ENCODE data around the gene KMT2C.

The KMT2C gene

DNA sequence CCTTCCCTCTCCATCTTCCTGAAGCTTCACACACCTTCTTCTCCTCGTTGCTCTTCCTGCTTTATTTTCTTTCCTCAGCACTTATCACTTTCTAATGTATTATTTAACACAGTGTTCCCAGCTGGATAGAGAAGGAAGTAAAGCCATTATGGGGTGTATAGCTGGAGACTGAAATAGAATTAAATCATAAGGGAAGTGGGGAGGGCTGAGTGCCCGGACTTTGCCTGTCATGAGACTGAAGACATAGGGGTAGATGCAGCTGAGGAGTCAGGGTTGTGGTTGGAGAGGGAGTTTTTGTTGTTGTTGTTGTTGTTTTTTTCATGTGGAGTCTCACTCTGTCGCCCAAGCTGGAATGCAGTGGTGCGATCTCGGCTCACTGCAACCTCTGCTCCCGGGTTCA, 345.1 kb downstream of the KMT2C start:
- DNase-seq = no peak

GRCh38 chr7:152089183-152089582, 346.6 kb downstream of the KMT2C start:
- DNase-seq = no peak

DNA sequence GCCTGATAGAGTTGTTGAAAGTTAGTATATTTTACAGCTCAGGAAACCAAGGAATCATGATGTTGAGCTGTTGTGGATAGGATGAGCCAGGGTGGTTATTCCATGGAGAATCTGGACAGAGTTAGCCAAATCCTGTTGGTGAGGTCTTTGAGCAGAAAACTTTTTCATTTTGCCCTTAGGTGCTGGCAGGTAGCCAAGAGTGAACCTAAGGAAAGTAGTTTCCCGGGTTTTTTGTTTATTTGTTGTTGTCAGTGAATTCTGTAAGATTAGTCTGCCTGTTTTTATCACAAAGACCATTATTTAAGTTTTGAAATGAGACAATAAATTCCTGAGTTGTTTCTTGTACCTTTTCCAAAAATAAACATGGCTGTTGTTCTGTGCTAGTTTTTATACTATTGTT, 349.3 kb downstream of the KMT2C start:
- no peak for DNase-seq

- DNase-seq = no peak
Observed at GRCh38 chr7:152085131-152085530, 350.7 kb downstream of the KMT2C start.
